HG02870 (cell line): Measurements from ENCODE around the gene ADAMTS2.

ENCODE experiments used
- ATAC-seq: cut with Tn5 transposase; IDR thresholded peaks from one replicate; pipeline ENCODE4 v1.9.1; 2021; ENCODE audit warnings: mild to moderate bottlenecking, moderate library complexity; ENCODE audit not compliant: unreplicated experiment

ADAMTS2 gene

DNA sequence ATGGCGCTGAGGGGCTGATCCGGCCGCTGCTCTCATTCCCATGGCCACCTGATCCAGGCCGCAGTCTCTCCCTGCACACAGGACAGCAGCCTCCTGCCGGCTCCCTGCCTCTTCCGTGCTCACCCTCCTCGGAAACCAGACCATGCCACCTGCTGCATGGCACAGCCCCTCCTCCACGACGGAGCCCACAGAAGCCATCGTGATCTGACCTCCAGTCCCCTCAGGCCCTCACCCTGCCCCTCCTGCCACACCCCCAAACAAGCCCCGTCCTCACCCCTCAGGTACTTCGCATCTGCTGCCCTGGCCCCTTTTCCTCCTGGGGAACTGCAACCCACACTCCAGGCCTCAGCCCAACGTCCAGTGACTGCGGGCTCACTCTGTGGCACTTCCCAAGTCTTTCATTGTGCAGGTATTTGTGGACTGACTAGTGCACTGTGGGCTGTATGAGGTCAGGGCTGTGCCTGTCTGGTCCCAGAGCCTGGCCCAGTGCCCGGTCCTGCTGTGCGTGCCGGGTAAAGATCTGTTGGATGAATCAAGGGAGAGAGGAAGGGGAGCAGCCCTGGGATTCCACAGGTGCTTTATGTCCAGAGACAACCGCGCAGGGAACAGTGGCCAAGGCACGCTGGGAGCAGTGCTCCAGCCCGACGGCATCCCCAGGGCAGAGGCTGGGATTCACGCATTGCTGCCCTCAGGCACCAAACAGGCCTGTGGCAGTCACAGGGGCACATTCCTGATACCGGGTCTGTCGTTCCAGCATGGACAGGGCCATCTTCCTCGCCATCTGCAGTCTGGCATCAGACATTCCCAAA is 86.1 kb downstream of the ADAMTS2 start:
- no peak for ATAC-seq

GRCh38 chr5:179258001-179258921 is 87.0 kb downstream of the ADAMTS2 start:
- no peak for ATAC-seq

- no peak for ATAC-seq
Observed at GRCh38 chr5:179257176-179257682, 88.0 kb downstream of the ADAMTS2 start.

- ATAC-seq, result no peak
Observed at GRCh38 chr5:179256328-179257175, 88.7 kb downstream of the ADAMTS2 start.

GRCh38 chr5:179255527-179256327 is 89.5 kb downstream of the ADAMTS2 start:
- ATAC-seq, result no peak

- no peak for ATAC-seq
Observed at GRCh38 chr5:179254638-179255271, 90.5 kb downstream of the ADAMTS2 start.

- no peak for ATAC-seq
Observed at GRCh38 chr5:179253730-179254129, 91.5 kb downstream of the ADAMTS2 start.

DNA sequence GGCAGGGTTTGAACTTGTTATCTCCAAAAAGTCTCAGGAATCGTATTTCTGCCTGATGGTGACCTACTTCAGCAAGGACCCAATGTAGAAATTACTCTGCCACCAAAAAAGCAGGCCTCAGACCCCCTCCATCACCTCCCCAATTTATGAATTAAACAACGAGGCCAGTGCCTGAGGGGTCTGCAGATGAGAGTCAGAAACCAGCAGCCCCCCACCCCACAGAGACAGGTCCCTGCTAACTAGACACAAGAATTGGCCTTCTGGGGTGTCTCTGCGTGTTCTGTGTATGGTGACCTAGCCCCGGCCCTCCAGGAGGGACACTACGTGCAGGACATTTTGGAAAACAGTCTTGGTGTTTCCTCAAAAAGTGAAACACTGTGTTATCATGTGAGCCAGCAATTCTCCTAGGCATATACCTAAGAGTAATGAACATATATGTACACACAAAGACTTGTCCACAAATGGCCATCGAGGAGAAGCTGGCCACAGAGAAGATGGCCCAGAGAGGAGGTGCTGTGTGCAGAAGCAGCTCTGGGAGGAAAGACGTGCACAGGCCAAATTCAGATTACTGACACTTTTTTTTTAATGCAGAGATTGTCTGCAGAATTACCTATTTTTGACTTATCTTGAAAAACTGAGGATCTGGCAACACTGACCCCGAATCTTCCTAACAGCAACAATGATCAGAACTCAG is 93.8 kb downstream of the ADAMTS2 start:
- no peak for ATAC-seq

- no peak for ATAC-seq
Observed at GRCh38 chr5:179250561-179251225, 94.6 kb downstream of the ADAMTS2 start.

GRCh38 chr5:179246227-179246626 is 99.0 kb downstream of the ADAMTS2 start:
- no peak for ATAC-seq

GRCh38 chr5:179245031-179245430 is 100.2 kb downstream of the ADAMTS2 start:
- ATAC-seq, result no peak

DNA sequence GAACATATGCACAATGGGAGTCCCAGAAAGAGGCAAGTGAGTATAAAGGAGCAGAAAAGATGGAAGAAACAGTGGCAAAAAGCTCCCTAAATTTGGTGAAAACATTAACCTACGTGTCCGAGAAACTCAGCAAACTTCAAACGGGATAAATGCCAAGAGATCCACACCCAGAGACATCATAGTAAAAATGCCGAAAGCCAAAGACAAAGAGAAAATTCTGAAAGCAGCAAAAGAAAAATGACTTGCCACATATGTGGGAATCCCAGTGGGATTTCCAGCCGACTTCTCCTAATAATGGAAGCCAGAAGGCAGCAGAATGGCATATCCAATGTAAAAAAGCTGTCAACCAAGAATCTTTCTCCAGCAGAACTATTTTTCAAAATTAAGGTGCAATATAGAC is 101.2 kb downstream of the ADAMTS2 start:
- no peak for ATAC-seq

DNA sequence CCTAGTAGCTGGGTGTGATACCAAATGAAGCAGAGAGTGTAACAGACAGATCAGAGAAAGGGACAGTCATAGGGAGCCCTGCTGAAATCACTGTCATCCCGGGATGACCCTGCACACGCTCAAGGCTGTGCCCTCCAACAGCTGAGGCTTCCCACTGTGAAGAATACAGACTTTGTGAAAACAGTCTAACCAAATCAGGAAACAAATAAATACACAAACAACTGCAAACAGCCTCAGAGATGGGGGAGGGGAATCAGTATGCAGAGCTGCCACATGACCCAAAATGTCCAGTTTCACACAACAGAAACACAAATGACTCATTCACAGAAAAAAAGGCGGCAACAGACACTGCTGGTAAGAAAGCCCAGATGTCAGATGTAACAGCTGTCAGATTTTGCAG is 101.9 kb downstream of the ADAMTS2 start:
- no peak for ATAC-seq

DNA sequence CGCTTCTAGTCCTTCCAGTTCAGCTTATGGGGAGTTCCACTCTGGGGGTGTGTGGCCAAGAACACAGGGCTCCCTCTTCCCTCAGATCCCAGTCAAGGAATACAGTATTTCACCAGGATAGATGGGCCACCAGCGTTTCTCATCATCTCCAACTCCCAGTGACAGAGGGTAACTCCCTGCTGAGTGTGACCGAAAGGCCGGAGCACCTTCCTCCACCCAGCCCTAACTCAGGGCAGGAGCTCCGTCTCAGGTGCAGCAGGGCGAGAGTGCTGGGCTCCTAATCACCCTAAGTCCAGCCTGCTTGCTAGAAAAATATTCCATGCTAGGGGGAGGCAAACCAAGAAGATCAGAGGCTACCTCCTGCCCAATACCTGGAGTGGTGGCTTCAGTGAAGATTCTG is 102.6 kb downstream of the ADAMTS2 start:
- no peak for ATAC-seq

- no peak for ATAC-seq
Observed at GRCh38 chr5:179241764-179242370, 103.4 kb downstream of the ADAMTS2 start.

DNA sequence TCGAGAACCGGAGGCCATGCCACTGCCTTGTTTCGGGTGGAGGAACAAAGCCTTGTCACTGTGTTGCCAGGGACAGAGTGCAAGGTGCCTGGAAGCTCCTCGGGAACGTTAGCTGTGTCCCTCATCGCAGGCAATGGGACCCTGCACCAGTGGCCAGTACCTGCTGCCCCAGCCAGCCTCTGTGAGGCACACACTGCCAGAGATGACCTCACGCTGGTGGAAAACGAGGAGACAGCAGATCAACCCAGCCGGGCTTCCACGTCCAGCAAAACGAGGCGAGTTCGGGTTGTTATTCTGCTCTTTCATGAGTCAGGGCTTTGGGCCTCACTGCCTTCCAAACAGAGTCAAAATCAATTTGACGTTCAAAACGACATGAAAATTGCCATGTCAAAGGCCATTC is 104.1 kb downstream of the ADAMTS2 start:
- ATAC-seq, result no peak

GRCh38 chr5:179240561-179240960 is 104.7 kb downstream of the ADAMTS2 start:
- ATAC-seq, result no peak
